GM12801 (cell line): ENCODE data around the gene PLCD4.

ENCODE experiments used
- CTCF ChIP-seq: IDR thresholded peaks from one replicate; pipeline ENCODE4 v1.5.1; 2011; ENCODE audit warnings: control low read depth; ENCODE audit not compliant: insufficient read length; ENCODE audit errors: extremely low read depth

PLCD4 gene

GRCh38 chr2:218659258-218659987 lies 51.7 kb downstream of the PLCD4 start, which contains the start of the genes BCS1L and ZNF142:
TSS of gene BCS1L (plus strand) at chr2:218659683. CDS start at chr2:218660988, 1,305 bp downstream.
TSS of gene ZNF142 (minus strand) at chr2:218659623. CDS start at chr2:218656429, 3,194 bp downstream.
- TF ChIP-seq CTCF, result no peak

- TF ChIP-seq CTCF, result no peak
These were observed 52.3 kb downstream of the PLCD4 start for GRCh38 chr2:218659988-218660358.

GRCh38 chr2:218662377-218662776 lies 54.7 kb downstream of the PLCD4 start:
- TF ChIP-seq CTCF, result no peak

- no peak for TF ChIP-seq CTCF
These were observed 55.1 kb downstream of the PLCD4 start for GRCh38 chr2:218662827-218663226.

- no peak for TF ChIP-seq CTCF
These were observed 56.2 kb downstream of the PLCD4 start for GRCh38 chr2:218663901-218664300.

GRCh38 chr2:218664653-218665052 lies 57.0 kb downstream of the PLCD4 start:
- no peak for TF ChIP-seq CTCF

GRCh38 chr2:218671097-218671653 lies 63.5 kb downstream of the PLCD4 start:
- no peak for TF ChIP-seq CTCF
